IMR-90 (cell line): ENCODE results near the gene NALF2. TPM values are rescaled to one million over a fixed set of nuclear protein-coding genes. Genes with fewer than 3 reads are reported as not detected.

Experiments used
- ATAC-seq: fragments of 200-7000 bp; cut with Tn5 transposase; 2 replicates; pipeline ENCODE4 v1.9.1; 2020; ENCODE audit warnings: low read depth, mild to moderate bottlenecking, moderate library complexity
- BruUV-seq: library from RNA; stranded (reverse); fragments of 400-500 nt; replicated peaks from 2 replicates; lab custom pipeline; 2021; lab: Mats Ljungman, UMichigan
- CTCF ChIA-PET: fragments of 300-600 bp; formaldehyde crosslinking; extraction: SDS; loops from one replicate; lab custom pipeline; 2021; ENCODE audit warnings: antibody characterized with exemption; lab: Yijun Ruan, JAX
- POLR2A ChIA-PET: fragments of 300-600 bp; sonication (Branson Sonifier 250); formaldehyde crosslinking; loops from one replicate; lab custom pipeline; 2022; ENCODE audit warnings: antibody characterized with exemption; ENCODE audit not compliant: unreplicated experiment; lab: Charles Lee
- DNase-seq: peaks from one replicate; pipeline ENCODE4 v3.0.0; 2013
- H2AFZ ChIP-seq: replicated peaks from 2 replicates; pipeline ENCODE3; 2013; ENCODE audit warnings: low read length, mild to moderate bottlenecking; ENCODE audit not compliant: poor library complexity
- H2AK5ac ChIP-seq: 2 replicates; pipeline ENCODE4 v1.6.1; 2013; ENCODE audit warnings: low read depth, low read length, inconsistent platforms
- H2AK9ac ChIP-seq: replicated peaks from 2 replicates; pipeline ENCODE3; 2013; ENCODE audit warnings: mild to moderate bottlenecking, low read depth, low read length, moderate library complexity; ENCODE audit not compliant: poor library complexity
- H2BK120ac ChIP-seq: 2 replicates; pipeline ENCODE4 v1.6.1; 2013; ENCODE audit warnings: low read depth, low read length, inconsistent platforms
- H2BK15ac ChIP-seq: 3 replicates; pipeline ENCODE4 v1.6.1; 2013; ENCODE audit warnings: low read depth, low read length, inconsistent platforms
- H2BK20ac ChIP-seq: 2 replicates; pipeline ENCODE4 v1.6.1; 2013; ENCODE audit warnings: low read depth, mild to moderate bottlenecking, inconsistent platforms, low read length, moderate library complexity
- H2BK5ac ChIP-seq: 2 replicates; pipeline ENCODE4 v1.6.1; 2013; ENCODE audit warnings: mild to moderate bottlenecking, low read depth, low read length, inconsistent platforms; ENCODE audit not compliant: poor library complexity, severe bottlenecking
- H3K14ac ChIP-seq: replicated peaks from 2 replicates; pipeline ENCODE4 v1.6.1; 2013; ENCODE audit warnings: low read depth, low read length, inconsistent platforms
- H3K18ac ChIP-seq: 2 replicates; pipeline ENCODE4 v1.6.1; 2013; ENCODE audit warnings: low read depth, low read length, control low read depth
- H3K23ac ChIP-seq: 2 replicates; pipeline ENCODE4 v1.6.1; 2013; ENCODE audit warnings: low read depth, low read length, inconsistent platforms
- H3K27ac ChIP-seq: 2 replicates; pipeline ENCODE4 v1.5.1; 2013; ENCODE audit warnings: mild to moderate bottlenecking, control low read depth, low read length; ENCODE audit not compliant: insufficient read depth
- H3K27me3 ChIP-seq: 2 replicates; pipeline ENCODE4 v1.6.1; 2013; ENCODE audit warnings: low read length; ENCODE audit not compliant: control insufficient read depth, insufficient read depth
- H3K36me3 ChIP-seq: 2 replicates; pipeline ENCODE4 v1.6.1; 2013; ENCODE audit warnings: low read length, mixed read lengths; ENCODE audit not compliant: control insufficient read depth, insufficient read depth
- H3K4ac ChIP-seq: 2 replicates; pipeline ENCODE4 v1.6.1; 2013; ENCODE audit warnings: low read depth, low read length, inconsistent platforms
- H3K4me1 ChIP-seq: 2 replicates; pipeline ENCODE4 v1.6.1; 2013; ENCODE audit warnings: low read length, mixed read lengths; ENCODE audit not compliant: control insufficient read depth, insufficient read depth
- H3K4me2 ChIP-seq: 2 replicates; pipeline ENCODE4 v1.6.1; 2013; ENCODE audit warnings: low read depth, mild to moderate bottlenecking, control low read depth, low read length, moderate library complexity
- H3K4me3 ChIP-seq: 2 replicates; pipeline ENCODE4 v1.5.1; 2013; ENCODE audit warnings: low read depth, mild to moderate bottlenecking, control low read depth, low read length, moderate library complexity; ENCODE audit not compliant: insufficient read depth
- H3K56ac ChIP-seq: 2 replicates; pipeline ENCODE4 v1.6.1; 2013; ENCODE audit warnings: low read length, inconsistent platforms; ENCODE audit not compliant: insufficient read depth; ENCODE audit errors: extremely low read depth
- H3K79me1 ChIP-seq, 2 experiments: 2 replicates each; pipeline ENCODE4 v1.6.1; 2013; ENCODE audit warnings: low read length in 2 of 2, inconsistent platforms in 1 of 2, low read depth in 1 of 2
- H3K9ac ChIP-seq: 2 replicates; pipeline ENCODE4 v1.6.1; 2013; ENCODE audit warnings: low read depth, low read length, control low read depth
- H3K9me1 ChIP-seq: 2 replicates; pipeline ENCODE4 v1.6.1; 2013; ENCODE audit warnings: low read length, inconsistent platforms; ENCODE audit not compliant: insufficient read depth
- H3K9me3 ChIP-seq: 2 replicates; pipeline ENCODE4 v1.6.1; 2013; ENCODE audit warnings: low read length; ENCODE audit not compliant: control insufficient read depth, insufficient read depth
- H4K20me1 ChIP-seq: 2 replicates; pipeline ENCODE4 v1.6.1; 2013; ENCODE audit warnings: low read length, inconsistent platforms; ENCODE audit not compliant: insufficient read depth
- H4K5ac ChIP-seq: 2 replicates; pipeline ENCODE4 v1.6.1; 2013; ENCODE audit warnings: mild to moderate bottlenecking, low read depth, low read length, control low read depth
- H4K8ac ChIP-seq, 2 experiments: 2 replicates each; pipeline ENCODE4 v1.6.1; 2013; ENCODE audit warnings: low read depth in 2 of 2, low read length in 2 of 2, control low read depth in 1 of 2, inconsistent platforms in 1 of 2
- H4K91ac ChIP-seq: 2 replicates; pipeline ENCODE4 v1.6.1; 2013; ENCODE audit warnings: low read depth, low read length, inconsistent platforms; ENCODE audit not compliant: insufficient read depth
- BHLHE40 ChIP-seq: fragments of 150-350 bp; IDR thresholded peaks from 2 replicates; pipeline ENCODE4 v1.6.1; 2016; ENCODE audit warnings: mild to moderate bottlenecking, low read depth, low read length
- CEBPB ChIP-seq: IDR thresholded peaks from 2 replicates; pipeline ENCODE4 v1.6.1; 2012; ENCODE audit warnings: low read depth, low read length, improper control_type of control experiment
- CHD1 ChIP-seq: IDR thresholded peaks from 2 replicates; pipeline ENCODE4 v1.6.1; 2012; ENCODE audit warnings: low read depth, low read length, improper control_type of control experiment
- ELK1 ChIP-seq: fragments of 150-350 bp; IDR thresholded peaks from 2 replicates; pipeline ENCODE4 v1.6.1; 2016; ENCODE audit warnings: low read depth, mild to moderate bottlenecking, low read length, moderate library complexity, borderline replicate concordance
- FOS ChIP-seq: fragments of 150-350 bp; IDR thresholded peaks from 2 replicates; pipeline ENCODE4 v1.6.1; 2016; ENCODE audit warnings: low read depth, low read length
- MAFK ChIP-seq: IDR thresholded peaks from 2 replicates; pipeline ENCODE4 v1.6.1; 2012; ENCODE audit warnings: low read depth, low read length, improper control_type of control experiment
- MAZ ChIP-seq: IDR thresholded peaks from 2 replicates; pipeline ENCODE4 v1.6.1; 2012; ENCODE audit warnings: low read depth, mild to moderate bottlenecking, low read length, improper control_type of control experiment, moderate library complexity, borderline replicate concordance
- MXI1 ChIP-seq: IDR thresholded peaks from 2 replicates; pipeline ENCODE4 v1.6.1; 2012; ENCODE audit warnings: low read depth, mild to moderate bottlenecking, low read length, moderate library complexity, borderline replicate concordance
- NFE2L2 ChIP-seq: fragments of 150-350 bp; IDR thresholded peaks from 2 replicates; pipeline ENCODE4 v1.6.1; 2016; ENCODE audit warnings: low read depth, mild to moderate bottlenecking, low read length
- POLR2A ChIP-seq: IDR thresholded peaks from 2 replicates; pipeline ENCODE4 v1.6.1; 2012; ENCODE audit warnings: mild to moderate bottlenecking, low read depth, low read length
- RAD21 ChIP-seq: IDR thresholded peaks from 2 replicates; pipeline ENCODE4 v1.6.1; 2012; ENCODE audit warnings: low read length, improper control_type of control experiment
- RCOR1 ChIP-seq: IDR thresholded peaks from 2 replicates; pipeline ENCODE4 v1.6.1; 2012; ENCODE audit warnings: mild to moderate bottlenecking, low read length, improper control_type of control experiment; ENCODE audit not compliant: insufficient replicate concordance
- RFX5 ChIP-seq: IDR thresholded peaks from 2 replicates; pipeline ENCODE4 v1.8.0; 2012; ENCODE audit warnings: low read depth, mild to moderate bottlenecking, low read length, moderate library complexity
- SMC3 ChIP-seq: fragments of 150-350 bp; IDR thresholded peaks from 2 replicates; pipeline ENCODE4 v1.6.1; 2016; ENCODE audit warnings: low read depth, mild to moderate bottlenecking, antibody characterized with exemption, low read length, moderate library complexity
- USF2 ChIP-seq: fragments of 150-350 bp; IDR thresholded peaks from 2 replicates; pipeline ENCODE4 v1.6.1; 2017; ENCODE audit warnings: mild to moderate bottlenecking, antibody characterized with exemption, low read length, low read depth
- WGBS, 2 experiments: methylation state at CpG; one replicate each; pipeline versions ENCODE4 v1.1.5 to v1.1.7; 2013; ENCODE audit warnings: missing lambda C conversion rate in 2 of 2; ENCODE audit not compliant: insufficient read length in 1 of 2; ENCODE audit errors: extremely low coverage in 2 of 2; 5-methylcytosine and 5-hydroxymethylcytosine counted together
- dilution Hi-C: fragments of 300-500 bp; cut with HindIII; formaldehyde crosslinking; loops from one replicate; pipeline ENCODE4 v1.14.3; 2018; ENCODE audit warnings: low sequenced_read_pairs; ENCODE audit not compliant: unreplicated experiment
- in situ Hi-C: fragments of 300-500 bp; cut with MboI; formaldehyde crosslinking; loops from 3 replicates; pipeline ENCODE4 v1.14.3; 2019; ENCODE audit warnings: low sequenced_read_pairs, inconsistent platforms, mixed read lengths
- intact Hi-C: fragments of 100-400 bp; cut with micrococcal nuclease; formaldehyde crosslinking; loops from 2 replicates; pipeline ENCODE4 v1.10.0; 2022
- polyA plus RNA-seq, 3 experiments: library from polyadenylated mRNA; depleted of rRNA; stranded (reverse); fragments of >200 nt; gene quantifications; 2 replicates each; pipeline ENCODE4 v1.2.3, GENCODE V29; 2012; ENCODE audit warnings: low replicate concordance in 1 of 3
- total RNA-seq: library from RNA; depleted of rRNA; stranded (reverse); fragments of >200 nt; gene quantifications from 2 replicates; pipeline ENCODE4 v1.2.3, GENCODE V29; 2012
- TF ChIP-seq, protein P1 (sequence below): conservative IDR thresholded peaks from 2 replicates; pipeline ENCODE4 v1.5.1; 2012; ENCODE audit warnings: mild to moderate bottlenecking, low read depth, low read length, improper control_type of control experiment

The NALF2 gene
- total and polyA plus RNA-seq, 2 of the 4 experiments (the other 2 are of a cell fraction), result not detected

- Histone ChIP-seq H4K91ac (no peak overlapping the region), H2BK5ac (no peak overlapping the region), H2BK20ac (no peak overlapping the region), H3K56ac (no peak overlapping the region), H3K9me1 (no peaks in the 10 kb centered on the region), H3K27me3 (peaks cover 5% of the 10 kb centered on the region; the same call in 1 of the 2 replicates), H3K4ac (no peak overlapping the region), H2AFZ (no peak overlapping the region), H2AK9ac (no peak overlapping the region), H3K79me1 (no peaks in the 10 kb centered on the region), H3K4me3 (no peak overlapping the region), H3K4me2 (no peak overlapping the region), H3K14ac (no peak overlapping the region), H3K27ac (no peak overlapping the region), H2BK120ac (no peak overlapping the region), H3K9me3 (0 out of 2 replicates have a peak, but pooled peaks cover 2% of the 10 kb centered on the region), H2AK5ac (no peak overlapping the region), H3K36me3 (no peaks in the 10 kb centered on the region), H3K23ac (no peak overlapping the region), H3K4me1 (no peaks in the 10 kb centered on the region), H4K5ac (no peak overlapping the region), H2BK15ac (no peak overlapping the region), H3K18ac (no peak overlapping the region), H3K9ac (no peak overlapping the region), H4K20me1 (no peaks in the 10 kb centered on the region), H4K8ac (no peak overlapping the region)
- ChIA-PET CTCF (no interaction called here), POLR2A (no interaction called here)
- ATAC-seq (no peak), DNase-seq (no peak)
- WGBS, 2 experiments, result 51% methylated on average over 2 of the region's 8 CpGs; no CpG with 5 or more reads in 1 of the 2 experiments
- dilution Hi-C loops (no loop called here), intact Hi-C loops (no loop called here), in situ Hi-C loops (no loop called here)
- TF ChIP-seq, protein P1, sequence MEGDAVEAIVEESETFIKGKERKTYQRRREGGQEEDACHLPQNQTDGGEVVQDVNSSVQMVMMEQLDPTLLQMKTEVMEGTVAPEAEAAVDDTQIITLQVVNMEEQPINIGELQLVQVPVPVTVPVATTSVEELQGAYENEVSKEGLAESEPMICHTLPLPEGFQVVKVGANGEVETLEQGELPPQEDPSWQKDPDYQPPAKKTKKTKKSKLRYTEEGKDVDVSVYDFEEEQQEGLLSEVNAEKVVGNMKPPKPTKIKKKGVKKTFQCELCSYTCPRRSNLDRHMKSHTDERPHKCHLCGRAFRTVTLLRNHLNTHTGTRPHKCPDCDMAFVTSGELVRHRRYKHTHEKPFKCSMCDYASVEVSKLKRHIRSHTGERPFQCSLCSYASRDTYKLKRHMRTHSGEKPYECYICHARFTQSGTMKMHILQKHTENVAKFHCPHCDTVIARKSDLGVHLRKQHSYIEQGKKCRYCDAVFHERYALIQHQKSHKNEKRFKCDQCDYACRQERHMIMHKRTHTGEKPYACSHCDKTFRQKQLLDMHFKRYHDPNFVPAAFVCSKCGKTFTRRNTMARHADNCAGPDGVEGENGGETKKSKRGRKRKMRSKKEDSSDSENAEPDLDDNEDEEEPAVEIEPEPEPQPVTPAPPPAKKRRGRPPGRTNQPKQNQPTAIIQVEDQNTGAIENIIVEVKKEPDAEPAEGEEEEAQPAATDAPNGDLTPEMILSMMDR, result no peak
- TF ChIP-seq RAD21 (no peak), MAFK (no peak), SMC3 (no peak), FOS (no peak), MAZ (no peak), BHLHE40 (no peak), POLR2A (no peak), RCOR1 (no peak), RFX5 (no peak), CEBPB (no peak), CHD1 (no peak), USF2 (no peak), NFE2L2 (no peak), MXI1 (no peak), ELK1 (no peak)
- no TSS peak for BruUV-seq
Measured at GRCh38 chrX:69531031-69531755, 27.1 kb downstream of the NALF2 start.
